Colon (tissue), 2 donors: ENCODE results near the gene UCN2.

ENCODE experiments used
- FAIRE-seq: peaks from 2 replicates; lab custom pipeline; 2012; peaks lifted over from hg19 to GRCh38; lab: Jason Lieb, UNC
- donor health status: control.
- donor health status: control.

The UCN2 gene, protein sequence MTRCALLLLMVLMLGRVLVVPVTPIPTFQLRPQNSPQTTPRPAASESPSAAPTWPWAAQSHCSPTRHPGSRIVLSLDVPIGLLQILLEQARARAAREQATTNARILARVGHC

DNA sequence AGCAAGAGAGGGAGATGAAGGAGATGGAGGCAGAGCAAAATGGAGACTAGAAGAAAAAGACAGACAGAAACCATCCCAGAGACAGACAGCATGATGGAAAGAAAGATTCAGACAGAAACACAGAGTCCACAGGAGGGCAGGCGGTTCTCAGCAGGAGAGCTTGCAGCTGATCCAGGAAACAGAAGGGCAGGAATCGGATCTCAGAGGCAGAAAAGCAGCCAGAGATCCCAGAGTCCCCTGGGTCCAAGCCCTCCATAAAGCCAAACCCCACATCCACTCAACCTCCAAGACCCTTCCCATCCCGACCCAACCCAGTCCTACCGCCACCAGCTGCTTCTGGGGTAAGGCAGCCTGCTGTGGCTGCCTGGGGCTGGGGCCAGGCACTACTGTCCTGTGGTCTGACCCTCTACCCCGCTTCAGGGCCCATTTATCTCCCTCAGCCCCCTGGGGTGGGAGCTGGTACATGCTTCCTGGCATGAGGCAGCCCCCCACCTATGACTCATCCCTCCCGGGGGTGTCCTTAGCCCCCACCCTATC, at the start of gene UCN2:
UCN2 (minus strand) TSS at position 400 of the 537 bp plus-strand sequence. CDS start 657 bp downstream, outside the sequence.
- no peak for FAIRE-seq

DNA sequence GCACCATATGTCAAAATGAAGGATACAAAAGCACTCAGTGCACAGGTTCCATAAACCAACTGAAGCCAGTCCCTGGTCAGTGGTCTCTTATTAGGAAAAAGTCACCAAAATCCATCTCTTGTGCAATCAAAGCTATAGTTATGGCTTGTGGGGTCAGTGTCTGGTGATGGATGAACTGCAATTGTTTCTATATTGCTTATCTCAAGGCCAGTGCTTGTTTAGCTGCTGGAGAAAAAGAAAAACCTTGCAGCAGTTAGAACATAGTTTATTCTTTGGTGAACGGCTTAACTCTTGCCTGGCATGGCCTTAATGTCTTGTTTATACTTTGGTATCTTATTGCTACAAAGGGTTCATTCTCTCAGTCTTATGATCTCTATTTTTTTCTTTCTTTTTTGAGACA, 48.7 kb upstream of the UCN2 start:
- FAIRE-seq, result no peak

GRCh38 chr3:48609088-48610005, 45.8 kb upstream of the UCN2 start, which contains the start of gene UQCRC1:
UQCRC1 (minus strand) TSS chr3:48609646; CDS start chr3:48609620, 26 bp downstream.
- FAIRE-seq, result no peak

DNA sequence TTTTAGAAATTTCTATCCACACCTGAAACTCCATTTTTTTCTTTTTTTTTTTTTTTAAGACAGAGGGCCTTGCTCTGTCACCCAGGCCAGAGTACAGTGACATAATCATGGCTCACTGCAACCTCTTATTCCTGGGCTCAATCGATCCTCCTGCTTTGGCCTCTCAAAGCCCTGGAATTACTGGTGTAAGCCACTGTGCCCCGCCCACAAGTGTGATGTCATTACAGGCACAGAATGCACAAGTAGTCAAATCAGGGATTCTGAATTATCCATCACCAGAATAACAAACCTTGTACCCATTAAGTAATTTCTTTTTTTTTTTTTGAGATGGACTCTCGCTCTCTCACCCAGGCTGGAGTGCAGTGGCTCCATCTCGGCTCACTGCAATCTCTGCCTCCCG, 43.9 kb upstream of the UCN2 start:
- no peak for FAIRE-seq

DNA sequence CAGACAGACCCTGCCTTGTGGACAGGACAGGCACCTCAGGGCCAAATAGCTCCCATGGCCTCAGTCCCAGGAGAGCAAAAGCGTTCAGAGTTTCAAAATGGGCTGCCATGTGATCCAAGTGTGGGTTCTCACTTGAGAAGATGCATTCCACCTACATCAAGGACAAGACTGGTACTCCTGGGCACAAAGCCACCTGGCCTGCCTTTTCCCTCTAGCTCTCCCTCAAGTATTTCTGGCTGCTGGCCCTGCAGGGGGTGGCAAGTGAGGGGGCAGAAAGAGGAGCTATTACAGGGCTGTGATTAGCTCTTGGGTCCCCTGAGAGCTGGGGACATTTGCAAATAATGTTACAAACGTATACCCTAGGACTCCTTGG, 38.0 kb upstream of the UCN2 start:
- FAIRE-seq, result no peak

DNA sequence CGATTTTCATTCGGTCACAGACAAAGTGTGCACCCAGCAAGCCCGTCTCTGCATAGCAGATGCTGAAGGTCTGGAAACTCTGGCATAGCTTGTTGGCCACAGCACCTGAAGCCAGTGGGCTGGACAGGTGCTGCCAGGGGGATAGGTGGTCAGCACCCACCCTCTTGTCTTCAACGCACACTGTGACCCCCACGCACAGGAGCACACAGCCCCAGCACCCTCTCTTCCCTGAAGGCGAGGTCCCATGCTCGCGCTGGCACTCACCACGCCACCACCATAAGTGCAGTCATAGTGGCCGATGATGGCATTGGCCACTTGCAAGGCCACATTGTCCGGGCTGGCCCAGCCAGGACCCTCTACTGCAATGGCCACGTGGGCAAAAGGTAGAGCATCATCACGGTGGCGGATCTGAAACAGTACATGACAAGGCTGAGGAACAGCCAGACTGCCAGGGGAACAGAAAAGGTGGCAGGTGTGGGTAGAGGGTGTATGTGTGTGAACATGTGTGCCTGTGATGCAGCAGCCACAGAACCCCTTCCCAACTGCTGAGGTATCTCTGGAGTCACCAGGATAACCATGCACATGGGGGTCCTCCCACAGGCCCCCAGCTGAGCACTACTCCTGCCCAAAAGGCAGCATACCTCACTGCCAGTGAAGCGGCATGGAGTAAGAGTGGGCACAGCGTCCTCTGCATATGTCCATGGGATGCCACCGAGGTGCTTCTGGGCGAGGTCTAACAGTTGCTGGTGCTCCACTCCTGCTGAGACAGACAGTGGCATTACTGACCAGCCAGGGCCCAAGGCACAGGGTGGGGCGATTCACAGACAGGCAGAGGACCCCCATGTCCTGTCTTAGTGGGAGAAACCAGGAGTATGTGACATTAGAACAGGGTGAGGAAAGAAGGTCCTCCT, 37.4 kb upstream of the UCN2 start:
- no peak for FAIRE-seq

- no peak for FAIRE-seq
Measured at GRCh38 chr3:48599509-48600285, 36.1 kb upstream of the UCN2 start.

DNA sequence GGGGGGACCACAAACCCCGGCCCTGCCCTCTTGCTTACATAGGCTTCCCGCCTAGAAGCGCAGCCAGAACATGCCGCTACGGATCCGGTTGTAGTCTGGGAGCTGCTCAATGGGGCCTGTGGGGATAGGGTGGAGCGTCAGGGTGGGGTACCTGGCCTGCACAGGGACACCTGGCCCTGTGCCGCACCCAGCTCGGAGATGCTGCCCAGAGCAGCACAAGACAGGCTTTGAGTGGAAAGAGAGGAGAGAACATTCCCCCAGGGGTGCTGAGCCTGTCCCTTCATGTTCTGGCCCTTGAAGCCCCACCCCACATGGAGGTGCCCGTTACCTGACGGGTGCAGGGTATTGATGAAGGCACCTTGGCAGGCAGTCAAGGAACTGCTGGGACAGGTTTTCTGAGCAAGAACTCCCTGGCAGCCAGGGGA, 35.5 kb upstream of the UCN2 start:
- no peak for FAIRE-seq

GRCh38 chr3:48598323-48599076, 34.9 kb upstream of the UCN2 start:
- no peak for FAIRE-seq

DNA sequence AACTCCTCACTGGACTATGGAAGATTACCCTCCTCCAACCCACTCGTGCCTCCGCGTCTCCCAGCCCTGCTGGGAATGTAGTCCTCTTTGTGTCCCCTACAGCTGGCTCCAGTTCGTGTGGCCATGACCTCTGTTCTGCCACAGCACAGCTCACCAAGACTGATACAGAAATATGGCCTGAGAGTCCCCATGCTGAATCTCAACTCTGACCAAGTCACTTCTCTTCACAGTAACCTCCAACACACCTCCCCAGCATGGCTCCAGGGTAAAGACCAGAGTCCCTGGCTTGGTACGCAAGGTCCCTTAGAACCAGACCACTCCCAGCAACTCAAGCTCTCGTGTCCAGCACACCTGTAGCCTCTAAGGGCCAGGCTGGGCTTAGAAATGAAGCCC, 33.8 kb upstream of the UCN2 start:
- no peak for FAIRE-seq

- no peak for FAIRE-seq
Measured at GRCh38 chr3:48596676-48597407, 33.3 kb upstream of the UCN2 start.

GRCh38 chr3:48596157-48596556, 32.6 kb upstream of the UCN2 start:
- FAIRE-seq, result no peak

- FAIRE-seq, result no peak
Measured at GRCh38 chr3:48595526-48596121, 32.0 kb upstream of the UCN2 start.

- no peak for FAIRE-seq
Measured at GRCh38 chr3:48595075-48595525, 31.5 kb upstream of the UCN2 start, which contains the start of gene COL7A1. COL7A1 (minus strand) TSS chr3:48595329; CDS start chr3:48595159, 170 bp downstream.

GRCh38 chr3:48594417-48595049, 31.0 kb upstream of the UCN2 start:
- FAIRE-seq, result no peak

- FAIRE-seq, result no peak
Measured at GRCh38 chr3:48593337-48593736, 29.8 kb upstream of the UCN2 start.

GRCh38 chr3:48592519-48593087, 29.0 kb upstream of the UCN2 start:
- FAIRE-seq, result no peak

- no peak for FAIRE-seq
Measured at GRCh38 chr3:48591886-48592518, 28.4 kb upstream of the UCN2 start.
